ENCODE measurements around the gene POGLUT2. TPM values are rescaled to one million over a fixed set of nuclear protein-coding genes. Genes with fewer than 3 reads are reported as not detected.

POGLUT2 gene
- total RNA-seq, 1 donor from 2014 or later = 16.7 TPM

DNA sequence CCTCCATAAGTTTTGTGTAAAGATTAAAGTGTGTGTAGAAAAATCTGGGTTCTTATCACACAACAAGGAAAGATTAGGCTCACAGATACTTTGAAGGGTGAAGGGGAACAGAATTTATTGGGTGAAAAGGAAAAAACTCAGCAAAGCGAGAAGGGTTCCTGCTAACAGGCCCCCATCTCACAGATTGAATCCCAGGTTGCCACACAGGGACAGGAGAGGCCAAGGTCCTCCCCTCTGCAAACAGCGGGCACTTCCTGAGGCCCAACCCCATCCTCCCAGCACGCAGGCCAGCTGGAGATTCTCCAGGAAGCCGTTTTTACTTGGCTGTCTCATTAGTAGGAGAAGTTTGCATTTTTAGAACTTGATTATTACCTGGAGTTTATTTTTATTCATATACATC lies 31.9 kb upstream of the POGLUT2 start:
- Histone ChIP-seq H3K27me3 (ENCODE audit: control insufficient read depth in 3 of 3, insufficient read depth in 3 of 3, low read length in 3 of 3) (no peaks in the 10 kb centered on the region), H3K27ac (ENCODE audit: low read depth, low read length) (no peak overlapping the region), H3K9me3 (ENCODE audit: control insufficient read depth in 3 of 3, low read length in 3 of 3) (no peaks in the 10 kb centered on the region), H3K36me3 (ENCODE audit: control insufficient read depth in 3 of 3, insufficient read depth in 3 of 3, low read length in 3 of 3) (peaks cover 19 to 38% (median 32%) of the 10 kb centered on the region in 3 donors), H3K4me1 (ENCODE audit: control insufficient read depth in 3 of 3, insufficient read depth in 3 of 3, low read length in 3 of 3) (no peaks in the 10 kb centered on the region), H3K9ac (ENCODE audit: low read depth in 1 of 3, low read length in 3 of 3) (no peak overlapping the region), H3K4me3 (ENCODE audit: low read length in 3 of 3) (no peak overlapping the region)

DNA sequence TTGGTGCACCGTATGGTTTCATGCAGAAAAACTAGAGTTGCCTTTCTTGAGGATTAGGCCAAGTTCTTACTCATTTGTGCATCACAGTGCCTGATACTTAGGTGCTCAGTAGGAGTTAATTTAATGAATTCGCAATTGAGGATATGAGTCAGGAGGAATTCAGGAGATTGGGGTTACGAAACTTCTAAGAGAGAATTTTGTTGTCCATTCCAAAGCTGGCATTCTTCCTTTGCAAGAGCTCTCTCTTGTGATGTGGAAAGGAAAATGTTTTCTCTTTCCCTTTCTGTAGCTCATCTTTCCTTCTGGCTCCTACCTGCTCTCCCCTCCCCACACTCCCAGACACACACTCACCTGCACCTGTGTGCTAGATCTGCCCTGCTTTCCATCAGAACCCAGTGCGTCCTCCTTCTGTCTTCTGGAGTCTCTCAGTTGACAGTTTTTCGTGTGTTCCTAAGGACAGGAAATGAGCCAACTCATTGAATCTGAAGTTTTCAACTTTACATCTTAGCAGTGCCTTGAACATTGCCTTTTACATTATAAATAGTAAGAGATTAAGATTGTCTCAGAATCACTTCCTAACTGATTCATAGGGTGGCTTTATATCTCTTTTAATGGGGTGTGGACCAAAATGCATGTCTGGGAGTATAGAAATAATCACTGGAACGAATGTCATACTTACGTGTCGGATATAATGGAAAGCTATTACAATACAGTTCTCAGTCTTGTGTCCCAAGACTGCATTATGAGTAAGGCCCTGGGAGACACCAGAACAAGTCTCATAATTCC lies 27.3 kb upstream of the POGLUT2 start:
- Histone ChIP-seq H3K9ac (ENCODE audit: low read depth in 1 of 3, low read length in 3 of 3) (no peak overlapping the region), H3K4me1 (ENCODE audit: control insufficient read depth in 3 of 3, insufficient read depth in 3 of 3, low read length in 3 of 3) (no peaks in the 10 kb centered on the region), H3K27me3 (ENCODE audit: control insufficient read depth in 3 of 3, insufficient read depth in 3 of 3, low read length in 3 of 3) (no peaks in the 10 kb centered on the region), H3K27ac (ENCODE audit: low read depth, low read length) (no peak overlapping the region), H3K9me3 (ENCODE audit: control insufficient read depth in 3 of 3, low read length in 3 of 3) (no peaks in the 10 kb centered on the region), H3K4me3 (ENCODE audit: low read length in 3 of 3) (no peak overlapping the region), H3K36me3 (ENCODE audit: control insufficient read depth in 3 of 3, insufficient read depth in 3 of 3, low read length in 3 of 3) (peaks cover 20 to 35% (median 35%) of the 10 kb centered on the region in 3 donors)

DNA sequence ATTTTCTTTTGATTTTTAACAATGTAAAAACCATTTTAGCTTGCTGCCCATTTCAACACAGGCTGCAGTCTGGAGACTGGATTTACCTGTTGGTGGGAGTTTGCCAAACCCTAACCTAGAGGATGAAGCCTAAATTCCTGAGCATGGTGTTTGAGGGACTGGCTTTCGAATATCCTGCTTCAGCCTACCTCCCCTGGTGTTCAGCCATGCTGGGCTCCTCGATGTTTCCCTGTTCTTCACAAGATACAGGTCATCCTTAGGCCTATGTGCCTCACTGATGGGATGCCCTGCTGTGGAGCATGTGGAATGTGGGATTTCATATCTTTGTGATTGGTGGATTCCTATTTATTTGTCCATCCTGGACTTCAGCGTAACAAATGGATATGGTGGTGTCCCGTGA lies 26.6 kb upstream of the POGLUT2 start:
- Histone ChIP-seq H3K4me1 (ENCODE audit: control insufficient read depth in 3 of 3, insufficient read depth in 3 of 3, low read length in 3 of 3) (no peaks in the 10 kb centered on the region), H3K27me3 (ENCODE audit: control insufficient read depth in 3 of 3, insufficient read depth in 3 of 3, low read length in 3 of 3) (no peaks in the 10 kb centered on the region), H3K9me3 (ENCODE audit: control insufficient read depth in 3 of 3, low read length in 3 of 3) (no peaks in the 10 kb centered on the region), H3K4me3 (ENCODE audit: low read length in 3 of 3) (no peak overlapping the region), H3K27ac (ENCODE audit: low read depth, low read length) (no peak overlapping the region), H3K9ac (ENCODE audit: low read depth in 1 of 3, low read length in 3 of 3) (no peak overlapping the region), H3K36me3 (ENCODE audit: control insufficient read depth in 3 of 3, insufficient read depth in 3 of 3, low read length in 3 of 3) (peaks cover 18 to 35% (median 35%) of the 10 kb centered on the region in 3 donors)

DNA sequence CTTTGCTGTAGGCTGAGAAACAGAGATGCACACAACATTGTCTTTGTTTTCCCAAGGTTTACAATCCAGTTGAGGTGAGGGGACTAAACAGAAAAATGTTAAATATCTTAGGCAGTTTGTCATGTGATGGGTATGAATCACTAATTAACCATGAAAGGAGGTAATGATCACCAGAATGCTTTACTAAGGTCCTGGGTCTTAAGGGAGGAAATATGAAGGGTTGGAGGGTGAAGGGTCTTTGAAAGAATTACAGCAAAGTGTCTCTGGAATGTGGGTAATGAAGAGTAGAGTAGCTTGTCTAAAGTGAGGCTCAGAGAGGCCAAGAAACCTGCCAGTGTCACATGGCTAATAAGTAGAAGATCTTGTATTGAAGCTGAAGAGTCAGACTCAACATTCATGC lies 19.1 kb upstream of the POGLUT2 start:
- Histone ChIP-seq H3K9ac (ENCODE audit: low read depth in 1 of 3, low read length in 3 of 3) (no peak overlapping the region), H3K27me3 (ENCODE audit: control insufficient read depth in 3 of 3, insufficient read depth in 3 of 3, low read length in 3 of 3) (no peaks in the 10 kb centered on the region), H3K27ac (ENCODE audit: low read depth, low read length) (no peak overlapping the region), H3K4me3 (ENCODE audit: low read length in 3 of 3) (no peak overlapping the region), H3K9me3 (ENCODE audit: control insufficient read depth in 3 of 3, low read length in 3 of 3) (no peaks in the 10 kb centered on the region), H3K4me1 (ENCODE audit: control insufficient read depth in 3 of 3, insufficient read depth in 3 of 3, low read length in 3 of 3) (peaks cover 0 to 10% (median 3%) of the 10 kb centered on the region in 3 donors), H3K36me3 (ENCODE audit: control insufficient read depth in 3 of 3, insufficient read depth in 3 of 3, low read length in 3 of 3) (peaks cover 13 to 27% (median 18%) of the 10 kb centered on the region in 3 donors)

DNA sequence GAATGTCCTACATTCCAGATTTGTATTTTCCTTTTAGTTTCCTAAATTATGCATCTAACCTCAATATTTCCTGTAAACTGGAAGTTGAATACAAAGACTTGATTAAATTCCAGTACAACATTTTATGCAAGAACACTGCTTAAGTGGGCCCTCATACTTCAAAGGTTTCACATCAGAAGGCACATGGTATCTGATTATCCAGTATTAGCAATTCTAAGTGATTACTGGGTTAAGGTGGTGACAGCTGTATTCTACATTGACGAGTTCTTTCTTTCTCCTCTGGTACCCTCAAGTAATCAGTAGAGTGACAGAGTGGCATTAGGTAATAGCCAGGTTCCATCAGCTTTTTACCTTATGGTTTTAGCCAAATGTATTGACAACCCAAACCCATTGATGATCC lies 18.5 kb upstream of the POGLUT2 start:
- H3K27ac ChIP-seq (ENCODE audit: low read depth, low read length) = no peak overlapping the region
- H3K9ac ChIP-seq (ENCODE audit: low read depth in 1 of 3, low read length in 3 of 3) = no peak overlapping the region
- no peaks in the 10 kb centered on the region for H3K9me3 ChIP-seq (ENCODE audit: control insufficient read depth in 3 of 3, low read length in 3 of 3)
- H3K36me3 ChIP-seq (ENCODE audit: control insufficient read depth in 3 of 3, insufficient read depth in 3 of 3, low read length in 3 of 3) = peaks cover 8 to 25% (median 14%) of the 10 kb centered on the region in 3 donors
- no peak overlapping the region for H3K4me3 ChIP-seq (ENCODE audit: low read length in 3 of 3)
- H3K27me3 ChIP-seq (ENCODE audit: control insufficient read depth in 3 of 3, insufficient read depth in 3 of 3, low read length in 3 of 3) = no peaks in the 10 kb centered on the region
- H3K4me1 ChIP-seq (ENCODE audit: control insufficient read depth in 3 of 3, insufficient read depth in 3 of 3, low read length in 3 of 3) = peaks cover 0 to 13% (median 3%) of the 10 kb centered on the region in 3 donors

DNA sequence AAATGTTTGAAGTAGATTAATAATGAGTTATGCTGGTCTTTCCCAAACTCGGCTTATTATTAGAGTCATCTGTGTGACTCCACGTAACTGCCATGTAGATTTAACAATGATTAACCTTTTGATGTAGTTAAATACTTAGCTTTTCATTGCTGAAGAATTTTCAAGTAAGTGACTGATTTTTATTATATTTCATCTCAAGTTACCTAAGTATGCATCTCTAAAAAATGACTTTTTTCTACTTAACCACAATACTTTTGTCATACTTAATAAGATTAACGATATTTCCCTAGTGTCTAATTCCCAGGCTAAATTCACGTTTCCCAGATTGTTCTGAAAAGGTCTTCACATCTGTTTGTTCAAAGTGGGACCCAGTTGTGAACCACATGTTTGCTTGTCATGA lies 17.9 kb upstream of the POGLUT2 start:
- peaks cover 0 to 13% (median 3%) of the 10 kb centered on the region in 3 donors for H3K4me1 ChIP-seq (ENCODE audit: control insufficient read depth in 3 of 3, insufficient read depth in 3 of 3, low read length in 3 of 3)
- H3K4me3 ChIP-seq (ENCODE audit: low read length in 3 of 3) = no peak overlapping the region
- H3K9ac ChIP-seq (ENCODE audit: low read depth in 1 of 3, low read length in 3 of 3) = no peak overlapping the region
- no peaks in the 10 kb centered on the region for H3K27me3 ChIP-seq (ENCODE audit: control insufficient read depth in 3 of 3, insufficient read depth in 3 of 3, low read length in 3 of 3)
- peaks cover 6 to 19% (median 8%) of the 10 kb centered on the region in 3 donors for H3K36me3 ChIP-seq (ENCODE audit: control insufficient read depth in 3 of 3, insufficient read depth in 3 of 3, low read length in 3 of 3)
- no peak overlapping the region for H3K27ac ChIP-seq (ENCODE audit: low read depth, low read length)
- no peaks in the 10 kb centered on the region for H3K9me3 ChIP-seq (ENCODE audit: control insufficient read depth in 3 of 3, low read length in 3 of 3)

DNA sequence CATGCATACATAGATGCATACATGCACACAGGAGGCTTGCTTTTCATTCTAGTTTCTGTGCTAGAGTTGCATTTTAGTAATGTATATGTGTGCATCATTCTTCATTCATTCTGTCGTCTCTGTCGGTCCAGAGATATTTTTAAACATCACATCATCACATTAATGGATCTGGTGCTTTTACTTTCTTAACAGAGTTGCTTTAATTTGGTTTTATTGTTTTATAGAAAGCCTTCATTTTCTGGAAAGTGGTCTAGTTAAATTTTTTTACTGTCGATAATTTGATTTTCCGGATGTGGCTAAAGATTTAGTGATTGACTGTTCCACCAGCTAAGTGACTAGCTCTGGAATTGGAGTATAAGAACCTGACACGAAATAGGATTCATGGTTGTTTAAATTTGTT lies 17.0 kb upstream of the POGLUT2 start:
- Histone ChIP-seq H3K27me3 (ENCODE audit: control insufficient read depth in 3 of 3, insufficient read depth in 3 of 3, low read length in 3 of 3) (no peaks in the 10 kb centered on the region), H3K9me3 (ENCODE audit: control insufficient read depth in 3 of 3, low read length in 3 of 3) (no peaks in the 10 kb centered on the region), H3K4me1 (ENCODE audit: control insufficient read depth in 3 of 3, insufficient read depth in 3 of 3, low read length in 3 of 3) (peaks cover 0 to 13% (median 3%) of the 10 kb centered on the region in 3 donors), H3K36me3 (ENCODE audit: control insufficient read depth in 3 of 3, insufficient read depth in 3 of 3, low read length in 3 of 3) (peaks cover 6 to 20% (median 8%) of the 10 kb centered on the region in 3 donors), H3K9ac (ENCODE audit: low read depth in 1 of 3, low read length in 3 of 3) (no peak overlapping the region), H3K27ac (ENCODE audit: low read depth, low read length) (no peak overlapping the region), H3K4me3 (ENCODE audit: low read length in 3 of 3) (no peak overlapping the region)

DNA sequence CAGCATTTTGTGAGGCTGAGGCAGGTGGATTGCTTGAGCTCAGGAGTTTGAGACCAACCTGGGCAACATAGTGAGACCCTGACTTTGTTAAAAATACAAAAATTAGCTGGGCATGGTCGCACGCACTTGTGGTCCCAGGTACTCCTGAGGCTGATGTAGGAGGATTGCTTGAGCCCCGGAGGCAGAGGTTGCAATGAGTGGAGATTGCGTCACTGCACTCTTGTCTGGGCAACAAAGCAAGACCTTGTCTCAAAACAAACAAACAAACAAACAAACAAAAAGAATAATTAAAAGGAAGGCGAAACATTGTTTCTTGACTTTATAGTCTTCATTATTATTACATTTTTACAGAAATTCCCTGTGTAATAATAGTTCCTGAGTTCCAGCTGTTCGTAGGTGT lies 16.0 kb upstream of the POGLUT2 start:
- Histone ChIP-seq H3K27me3 (ENCODE audit: control insufficient read depth in 3 of 3, insufficient read depth in 3 of 3, low read length in 3 of 3) (no peaks in the 10 kb centered on the region), H3K27ac (ENCODE audit: low read depth, low read length) (no peak overlapping the region), H3K4me3 (ENCODE audit: low read length in 3 of 3) (no peak overlapping the region), H3K4me1 (ENCODE audit: control insufficient read depth in 3 of 3, insufficient read depth in 3 of 3, low read length in 3 of 3) (peaks cover 0 to 13% (median 3%) of the 10 kb centered on the region in 3 donors), H3K9me3 (ENCODE audit: control insufficient read depth in 3 of 3, low read length in 3 of 3) (no peaks in the 10 kb centered on the region), H3K9ac (ENCODE audit: low read depth in 1 of 3, low read length in 3 of 3) (no peak overlapping the region), H3K36me3 (ENCODE audit: control insufficient read depth in 3 of 3, insufficient read depth in 3 of 3, low read length in 3 of 3) (peaks cover 6 to 26% (median 14%) of the 10 kb centered on the region in 3 donors)

DNA sequence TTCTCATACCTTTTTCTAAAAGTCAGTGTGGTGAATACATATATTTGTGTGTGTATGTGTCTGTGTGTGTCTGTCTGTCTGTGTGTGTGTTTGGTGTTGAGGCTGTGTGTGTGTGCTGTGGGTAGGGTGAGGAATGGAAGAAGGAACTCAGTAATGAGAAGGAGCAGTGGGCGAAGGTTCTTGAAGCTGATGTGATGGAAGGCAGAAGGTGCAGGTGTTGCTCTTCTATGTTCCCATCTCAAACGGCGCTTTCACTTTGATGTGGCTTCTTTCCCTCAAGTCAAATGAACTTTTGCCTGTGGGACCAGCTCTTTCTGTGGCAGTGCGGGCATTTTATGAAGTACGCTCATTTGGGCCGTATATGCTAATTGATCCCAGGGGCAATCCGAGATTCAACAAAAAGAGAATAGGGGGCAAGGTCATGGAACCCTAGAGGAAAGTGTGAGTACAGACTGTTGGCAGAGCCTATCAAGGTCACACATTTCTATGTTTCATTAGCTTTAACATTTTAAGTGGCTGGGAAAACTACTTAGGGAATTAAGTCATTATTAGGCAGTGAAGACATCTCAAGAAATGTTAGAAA lies 15.3 kb upstream of the POGLUT2 start:
- no peaks in the 10 kb centered on the region for H3K9me3 ChIP-seq (ENCODE audit: control insufficient read depth in 3 of 3, low read length in 3 of 3)
- H3K27ac ChIP-seq (ENCODE audit: low read depth, low read length) = no peak overlapping the region
- H3K9ac ChIP-seq (ENCODE audit: low read depth in 1 of 3, low read length in 3 of 3) = no peak overlapping the region
- peaks cover 6 to 20% (median 11%) of the 10 kb centered on the region in 3 donors for H3K36me3 ChIP-seq (ENCODE audit: control insufficient read depth in 3 of 3, insufficient read depth in 3 of 3, low read length in 3 of 3)
- no peak overlapping the region for H3K4me3 ChIP-seq (ENCODE audit: low read length in 3 of 3)
- H3K4me1 ChIP-seq (ENCODE audit: control insufficient read depth in 3 of 3, insufficient read depth in 3 of 3, low read length in 3 of 3) = peaks cover 0 to 13% (median 3%) of the 10 kb centered on the region in 3 donors
- H3K27me3 ChIP-seq (ENCODE audit: control insufficient read depth in 3 of 3, insufficient read depth in 3 of 3, low read length in 3 of 3) = no peaks in the 10 kb centered on the region

DNA sequence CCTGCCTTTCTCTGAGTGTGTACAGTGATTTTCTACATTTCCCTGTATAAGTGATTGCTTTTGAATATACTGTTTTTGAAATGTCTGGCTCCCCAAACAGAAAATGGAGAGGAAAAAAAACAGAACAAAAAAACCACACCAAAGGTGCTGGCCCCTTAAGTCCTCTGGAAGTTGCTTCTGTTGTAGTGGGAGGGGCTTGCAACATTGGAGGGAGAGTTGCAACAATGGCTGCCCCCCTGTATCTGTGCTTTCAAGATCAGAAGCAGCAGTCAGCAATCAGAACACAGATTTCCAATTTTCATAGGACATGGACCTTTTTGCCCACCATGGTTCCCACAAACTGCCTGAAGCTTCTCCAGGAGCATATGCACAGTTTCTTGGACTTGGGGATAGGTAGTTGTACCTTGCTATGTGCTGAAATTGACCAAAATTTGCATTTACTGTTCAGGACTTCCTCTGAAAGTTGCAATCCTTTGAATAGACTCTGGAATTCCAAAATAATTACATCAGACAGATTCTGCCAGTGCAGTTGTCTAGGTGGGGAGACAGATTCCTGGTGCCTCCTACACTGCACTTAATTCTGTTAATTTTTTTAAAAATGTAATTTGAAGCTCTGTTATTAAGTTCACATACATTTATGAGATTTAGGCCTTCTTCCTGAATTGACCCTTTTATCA lies 14.0 kb upstream of the POGLUT2 start:
- peaks cover 0 to 13% (median 3%) of the 10 kb centered on the region in 3 donors for H3K4me1 ChIP-seq (ENCODE audit: control insufficient read depth in 3 of 3, insufficient read depth in 3 of 3, low read length in 3 of 3)
- H3K36me3 ChIP-seq (ENCODE audit: control insufficient read depth in 3 of 3, insufficient read depth in 3 of 3, low read length in 3 of 3) = peaks cover 6 to 20% (median 8%) of the 10 kb centered on the region in 3 donors
- H3K27me3 ChIP-seq (ENCODE audit: control insufficient read depth in 3 of 3, insufficient read depth in 3 of 3, low read length in 3 of 3) = no peaks in the 10 kb centered on the region
- no peak overlapping the region for H3K4me3 ChIP-seq (ENCODE audit: low read length in 3 of 3)
- no peak overlapping the region for H3K27ac ChIP-seq (ENCODE audit: low read depth, low read length)
- H3K9ac ChIP-seq (ENCODE audit: low read depth in 1 of 3, low read length in 3 of 3) = no peak overlapping the region
- H3K9me3 ChIP-seq (ENCODE audit: control insufficient read depth in 3 of 3, low read length in 3 of 3) = no peaks in the 10 kb centered on the region

Measured in skeletal muscle tissue (tissue), 4 donors.